Cerebellar nuclear complex (tissue), 1 donor: ENCODE results near the gene FUT3.
"Not testable (repeated sequence)": the region's sequence is repeated elsewhere in the genome, so short reads cannot be mapped to it uniquely, and the experiment has no call there.

Source experiments
- DNase-seq, 2 experiments: peaks; one replicate each; lab custom pipeline; 2025; lab: John Stamatoyannopoulos, UW

The FUT3 gene

GRCh38 chr19:5851302-5851701, at the start of gene FUT3:
TSS of gene FUT3 (minus strand) at chr19:5851449.
- DNase-seq: no peak

- no peak for DNase-seq
Observed at GRCh38 chr19:5900976-5901375, 49.7 kb upstream of the FUT3 start.

- DNase-seq: no peak
Observed at GRCh38 chr19:5899728-5900526, 48.7 kb upstream of the FUT3 start.

GRCh38 chr19:5897189-5897969, 46.1 kb upstream of the FUT3 start:
- DNase-seq: peak in 1 of 2 experiments; percentile 3

- no peak for DNase-seq
Observed at GRCh38 chr19:5896365-5897076, 45.3 kb upstream of the FUT3 start.

GRCh38 chr19:5895890-5896289, 44.6 kb upstream of the FUT3 start:
- DNase-seq: no peak

GRCh38 chr19:5895409-5895808, 44.2 kb upstream of the FUT3 start:
- no peak for DNase-seq

GRCh38 chr19:5894704-5895349, 43.6 kb upstream of the FUT3 start:
- no peak for DNase-seq

GRCh38 chr19:5893907-5894703, 42.9 kb upstream of the FUT3 start:
- no peak for DNase-seq

- DNase-seq: no peak
Observed at GRCh38 chr19:5893296-5893903, 42.2 kb upstream of the FUT3 start.

- no peak for DNase-seq
Observed at GRCh38 chr19:5892772-5893275, 41.6 kb upstream of the FUT3 start.

GRCh38 chr19:5891938-5892771, 40.9 kb upstream of the FUT3 start:
- DNase-seq: no peak

GRCh38 chr19:5891572-5891937, 40.3 kb upstream of the FUT3 start:
- DNase-seq: no peak

- DNase-seq: no peak
Observed at GRCh38 chr19:5890099-5890498, 38.9 kb upstream of the FUT3 start.

- no peak for DNase-seq
Observed at GRCh38 chr19:5889288-5889971, 38.2 kb upstream of the FUT3 start.

GRCh38 chr19:5884065-5884811, 33.0 kb upstream of the FUT3 start:
- DNase-seq: not testable (repeated sequence)

- not testable (repeated sequence) for DNase-seq
Observed at GRCh38 chr19:5883157-5883873, 32.1 kb upstream of the FUT3 start.
